GM21737 (cell line): Measurements from ENCODE around the gene MAML1.
"Not testable (repeated sequence)": the region's sequence is repeated elsewhere in the genome, so short reads cannot be mapped to it uniquely, and the experiment has no call there.

Source experiments
- ATAC-seq: cut with Tn5 transposase; IDR thresholded peaks from one replicate; pipeline ENCODE4 v1.9.1; 2021; ENCODE audit warnings: mild to moderate bottlenecking, moderate library complexity; ENCODE audit not compliant: unreplicated experiment

The MAML1 gene

GRCh38 chr5:179731791-179732411 is 721 bp upstream of the MAML1 start:
- ATAC-seq, result peak; percentile 13

GRCh38 chr5:179732918-179733771 is 523 bp downstream of the MAML1 start:
- peak; percentile 32 for ATAC-seq

GRCh38 chr5:179733772-179734126 is 1.1 kb downstream of the MAML1 start:
- ATAC-seq, result no peak

- ATAC-seq, result no peak
Measured at GRCh38 chr5:179734536-179735164, 2.0 kb downstream of the MAML1 start.

- no peak for ATAC-seq
Measured at GRCh38 chr5:179738742-179739141, 6.1 kb downstream of the MAML1 start.

- ATAC-seq, result not testable (repeated sequence)
Measured at GRCh38 chr5:179744106-179744505, 11.5 kb downstream of the MAML1 start.

- no peak for ATAC-seq
Measured at GRCh38 chr5:179746872-179747271, 14.2 kb downstream of the MAML1 start.

GRCh38 chr5:179747811-179748210 is 15.2 kb downstream of the MAML1 start:
- ATAC-seq, result no peak

GRCh38 chr5:179749857-179750508 is 17.4 kb downstream of the MAML1 start:
- ATAC-seq, result no peak

GRCh38 chr5:179753971-179754370 is 21.3 kb downstream of the MAML1 start:
- ATAC-seq, result no peak

GRCh38 chr5:179755022-179755421 is 22.4 kb downstream of the MAML1 start:
- ATAC-seq, result no peak

- ATAC-seq, result no peak
Measured at GRCh38 chr5:179758955-179759354, 26.3 kb downstream of the MAML1 start.

GRCh38 chr5:179759581-179760551 is 27.2 kb downstream of the MAML1 start:
- no peak for ATAC-seq

GRCh38 chr5:179762079-179762780 is 29.6 kb downstream of the MAML1 start:
- ATAC-seq, result peak; percentile 52

GRCh38 chr5:179762781-179763176 is 30.2 kb downstream of the MAML1 start:
- no peak for ATAC-seq

- ATAC-seq, result peak; percentile 63
Measured at GRCh38 chr5:179763215-179763945, 30.8 kb downstream of the MAML1 start.

- no peak for ATAC-seq
Measured at GRCh38 chr5:179764056-179764455, 31.4 kb downstream of the MAML1 start.

GRCh38 chr5:179765400-179765799 is 32.8 kb downstream of the MAML1 start:
- ATAC-seq, result no peak
